T follicular helper cell (primary cell): Measurements from ENCODE around the gene CXXC5.
"Not testable (repeated sequence)": the region's sequence is repeated elsewhere in the genome, so short reads cannot be mapped to it uniquely, and the experiment has no call there.

Experiments
- DNase-seq: peaks from one replicate; pipeline ENCODE4 v3.0.0-alpha.2; 2020; ENCODE audit warnings: low read depth
- total RNA-seq, 2 experiments: gene quantifications; one replicate each; lab custom pipeline; 2026; lab: John Stamatoyannopoulos, UW

The CXXC5 gene
- total RNA-seq, result 0.39 to 1.5 reads per million in 2 experiments

DNA sequence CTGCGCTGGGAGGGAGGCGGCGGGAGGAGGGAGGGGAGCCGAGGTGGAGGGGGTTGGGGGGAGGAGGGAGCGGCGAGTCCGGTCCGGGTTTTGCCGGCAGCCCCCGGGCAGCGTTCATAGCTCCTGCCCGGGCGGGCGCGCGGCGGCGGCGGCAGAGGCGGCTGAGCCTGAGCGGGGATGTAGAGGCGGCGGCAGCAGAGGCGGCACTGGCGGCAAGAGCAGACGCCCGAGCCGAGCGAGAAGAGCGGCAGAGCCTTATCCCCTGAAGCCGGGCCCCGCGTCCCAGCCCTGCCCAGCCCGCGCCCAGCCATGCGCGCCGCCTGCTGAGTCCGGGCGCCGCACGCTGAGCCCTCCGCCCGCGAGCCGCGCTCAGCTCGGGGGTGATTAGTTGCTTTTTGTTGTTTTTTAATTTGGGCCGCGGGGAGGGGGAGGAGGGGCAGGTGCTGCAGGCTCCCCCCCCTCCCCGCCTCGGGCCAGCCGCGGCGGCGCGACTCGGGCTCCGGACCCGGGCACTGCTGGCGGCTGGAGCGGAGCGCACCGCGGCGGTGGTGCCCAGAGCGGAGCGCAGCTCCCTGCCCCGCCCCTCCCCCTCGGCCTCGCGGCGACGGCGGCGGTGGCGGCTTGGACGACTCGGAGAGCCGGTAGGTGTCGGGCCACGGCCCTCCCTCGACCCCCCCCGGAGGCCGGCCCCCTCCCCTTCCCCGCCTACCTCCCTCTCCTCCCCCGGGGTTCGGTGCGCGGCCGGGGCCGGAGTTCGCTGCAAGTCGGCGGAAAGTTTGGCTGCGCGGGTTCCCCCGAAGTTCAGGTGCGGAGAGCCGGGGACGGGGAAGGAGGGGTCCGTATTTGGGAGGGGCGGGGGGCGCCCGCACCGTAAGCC is at the start of gene CXXC5:
CXXC5 (plus strand) TSS at position 145 of the 877 bp plus-strand sequence. CDS start 32,175 bp downstream, outside the sequence.
- DNase-seq, result peak; percentile 18

DNA sequence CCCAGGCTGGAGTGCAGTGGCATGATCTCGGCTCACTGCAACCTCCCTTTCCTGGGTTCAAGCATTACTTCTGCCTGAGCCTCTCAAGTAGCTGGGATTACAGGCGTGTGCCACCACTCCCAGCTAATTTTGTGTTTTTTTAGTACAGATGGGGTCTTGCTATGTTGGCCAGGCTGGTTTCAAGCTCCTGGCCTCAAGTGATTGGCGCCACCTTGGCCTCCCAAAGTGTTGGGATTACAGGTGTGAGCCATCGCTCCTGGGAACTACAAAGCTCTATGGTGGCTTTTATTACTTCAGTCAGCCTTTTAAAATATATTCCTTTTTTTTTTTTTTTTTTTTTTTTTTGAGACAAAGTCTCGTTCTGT is 49.6 kb upstream of the CXXC5 start:
- not testable (repeated sequence) for DNase-seq

DNA sequence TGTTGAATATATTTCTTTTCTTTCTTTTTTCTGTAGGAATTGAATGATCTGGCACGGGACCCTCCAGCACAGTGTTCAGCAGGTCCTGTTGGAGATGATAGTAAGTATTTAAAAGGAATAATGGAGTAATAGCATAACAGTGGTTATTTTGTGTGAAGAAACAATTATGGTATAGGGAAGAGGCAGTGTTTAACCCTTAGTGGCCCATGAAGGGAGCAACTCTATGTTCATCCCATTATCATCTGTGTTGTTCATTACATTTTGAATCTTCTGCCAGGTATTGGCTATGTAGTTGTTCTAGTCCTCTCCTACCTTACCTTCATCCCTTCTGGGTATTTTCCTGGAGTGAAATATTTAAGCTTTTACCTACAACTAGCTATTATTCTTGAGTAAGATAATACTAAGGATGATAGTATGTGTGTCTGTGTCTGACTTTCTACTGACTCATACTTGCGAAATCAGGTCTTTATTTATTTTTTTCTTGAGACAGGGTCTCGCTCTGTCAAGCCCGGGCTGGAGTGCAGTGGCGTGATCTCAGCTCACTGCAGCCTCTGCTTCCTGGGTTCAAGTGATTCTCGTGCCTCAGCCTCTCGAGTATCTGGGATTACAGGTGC is 47.7 kb upstream of the CXXC5 start:
- DNase-seq, result no peak

- DNase-seq, result no peak
Measured at GRCh38 chr5:139601429-139601828, 46.7 kb upstream of the CXXC5 start.

GRCh38 chr5:139601948-139602347 is 46.2 kb upstream of the CXXC5 start:
- not testable (repeated sequence) for DNase-seq

GRCh38 chr5:139605887-139606286 is 42.3 kb upstream of the CXXC5 start:
- no peak for DNase-seq

DNA sequence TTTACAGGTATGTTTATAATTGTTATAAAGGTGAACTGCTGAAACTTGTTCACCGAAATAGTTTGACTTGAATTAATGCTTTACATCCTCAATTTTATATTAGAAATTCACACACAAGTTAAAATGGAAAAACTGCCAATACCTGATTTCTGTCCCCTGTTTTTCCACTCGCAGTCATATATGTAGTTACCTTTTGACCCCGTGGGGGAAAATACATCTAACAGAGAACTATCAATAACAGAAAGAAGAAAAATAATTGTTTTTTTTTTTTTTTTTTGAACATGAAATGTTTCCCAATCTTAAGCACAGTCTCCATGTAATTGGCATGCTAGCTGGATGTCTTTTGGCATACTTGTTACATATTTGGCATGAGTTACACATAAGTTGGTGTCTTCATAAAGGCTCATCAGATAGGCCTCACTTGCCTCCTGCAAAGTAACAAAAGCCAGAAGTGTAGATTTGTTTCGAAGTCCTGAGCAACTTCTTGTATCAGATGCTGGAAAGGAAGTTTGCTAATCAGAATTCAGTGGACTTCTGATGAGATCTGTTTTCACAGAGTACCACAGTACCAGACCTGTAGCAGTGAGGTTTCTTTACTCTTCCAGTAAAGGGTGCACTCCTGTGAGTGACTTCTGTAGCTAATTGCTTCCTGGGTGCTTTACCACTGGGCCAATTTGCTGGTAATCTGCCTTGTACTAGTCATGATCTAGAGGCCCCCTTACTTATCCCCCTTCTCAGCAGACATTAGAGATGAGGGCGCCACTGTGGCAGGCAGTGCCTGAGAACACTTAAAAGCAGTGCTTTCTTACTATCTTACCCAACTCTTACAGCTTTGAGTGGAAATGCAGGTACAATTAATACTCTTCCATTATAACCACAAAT is 36.2 kb upstream of the CXXC5 start:
- DNase-seq, result no peak

DNA sequence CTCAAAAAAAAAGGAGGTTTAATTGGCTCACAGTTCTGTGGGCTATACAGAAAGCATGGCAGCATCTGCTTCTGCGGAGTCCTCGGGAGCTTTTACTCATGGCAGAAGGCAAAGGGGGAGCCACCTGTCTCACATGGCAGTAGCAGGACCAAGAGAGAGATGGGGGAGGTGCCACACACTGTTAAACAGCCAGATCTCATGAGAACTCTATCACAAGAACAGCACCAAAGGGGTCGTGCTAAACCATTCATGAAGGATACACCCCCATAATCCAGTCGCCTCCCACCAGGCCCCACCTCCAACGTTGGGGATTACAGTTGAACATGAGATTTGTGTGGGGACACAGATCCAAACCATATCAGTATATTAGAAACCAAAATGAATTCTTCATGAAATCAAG is 28.3 kb upstream of the CXXC5 start:
- DNase-seq, result no peak

DNA sequence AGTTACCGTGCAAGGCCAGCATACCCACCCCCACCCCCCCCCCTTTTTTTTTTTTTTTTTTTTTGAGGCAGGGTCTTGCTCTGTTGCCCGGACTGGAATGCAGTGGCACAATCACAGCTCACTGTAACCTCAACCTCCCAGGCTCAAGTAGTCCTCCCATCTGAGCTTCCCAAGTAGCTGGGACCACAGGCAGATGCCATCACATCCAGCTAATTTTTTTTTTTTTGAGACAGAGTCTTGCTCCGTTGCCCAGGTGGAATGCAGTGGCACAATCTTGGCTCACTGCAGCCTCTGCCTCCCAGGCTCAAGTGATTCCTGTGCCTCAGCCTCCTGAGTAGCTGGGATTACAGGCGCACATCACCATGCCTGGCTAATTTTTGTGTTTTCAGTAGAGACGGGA is 22.8 kb upstream of the CXXC5 start:
- DNase-seq, result not testable (repeated sequence)

DNA sequence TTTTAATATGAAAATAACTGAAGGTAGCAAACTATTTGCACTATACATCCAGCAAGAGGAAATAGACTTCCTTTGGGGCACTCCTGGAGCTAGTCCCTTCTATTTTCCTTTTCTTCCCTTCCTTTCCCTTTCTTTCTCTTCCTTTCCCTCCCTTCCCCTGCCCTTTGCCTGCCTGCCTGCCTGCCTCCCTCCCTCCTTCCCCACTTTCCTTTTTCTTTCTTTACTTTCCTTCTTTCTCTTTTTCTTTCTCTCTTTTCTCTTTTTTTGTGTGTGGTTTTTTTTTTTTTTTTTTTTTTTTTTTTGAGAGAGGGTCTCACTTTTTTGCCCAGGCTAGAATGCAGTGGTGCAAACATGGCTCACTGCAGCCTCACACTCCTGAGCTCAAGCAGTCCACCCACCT is 17.3 kb upstream of the CXXC5 start:
- DNase-seq, result no peak

GRCh38 chr5:139631520-139632165 is 16.5 kb upstream of the CXXC5 start:
- no peak for DNase-seq

DNA sequence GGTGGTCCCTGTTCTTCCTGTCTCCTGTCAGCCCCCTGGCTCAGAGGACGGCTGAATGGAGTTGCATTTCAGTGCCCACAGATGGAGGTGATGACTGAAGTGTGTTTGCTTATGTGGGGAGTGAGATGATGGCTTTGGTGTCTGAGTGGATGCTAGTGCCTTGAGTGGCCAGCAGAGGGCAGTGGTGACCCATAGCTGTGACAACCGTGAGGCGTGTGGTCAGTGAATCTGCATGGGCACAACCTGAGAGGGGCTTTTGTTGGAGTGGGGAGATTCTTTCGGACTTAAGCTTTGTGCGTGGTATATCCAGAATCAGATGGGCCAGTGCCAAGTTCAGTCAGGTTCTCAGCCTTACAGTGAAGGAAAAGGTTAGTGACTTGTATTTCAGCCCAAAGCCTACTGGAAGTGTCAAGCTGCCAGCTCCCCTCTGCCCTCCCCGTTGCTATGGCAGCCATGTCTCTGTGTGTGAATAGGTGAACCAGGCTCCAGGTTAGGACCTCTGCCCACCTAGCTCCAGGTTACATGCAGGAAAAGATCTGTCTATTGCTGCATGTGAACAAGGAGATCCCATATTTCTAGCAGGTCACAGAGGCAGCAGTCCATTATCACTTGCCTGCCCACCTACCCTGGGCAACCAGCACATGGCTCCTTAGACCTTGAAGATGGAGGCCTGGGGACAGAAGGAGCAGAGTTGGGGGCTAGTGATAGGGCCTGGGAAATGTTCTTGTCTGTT is 14.7 kb upstream of the CXXC5 start:
- peak; percentile 42 for DNase-seq

- no peak for DNase-seq
Measured at GRCh38 chr5:139634028-139634325, 14.2 kb upstream of the CXXC5 start.

DNA sequence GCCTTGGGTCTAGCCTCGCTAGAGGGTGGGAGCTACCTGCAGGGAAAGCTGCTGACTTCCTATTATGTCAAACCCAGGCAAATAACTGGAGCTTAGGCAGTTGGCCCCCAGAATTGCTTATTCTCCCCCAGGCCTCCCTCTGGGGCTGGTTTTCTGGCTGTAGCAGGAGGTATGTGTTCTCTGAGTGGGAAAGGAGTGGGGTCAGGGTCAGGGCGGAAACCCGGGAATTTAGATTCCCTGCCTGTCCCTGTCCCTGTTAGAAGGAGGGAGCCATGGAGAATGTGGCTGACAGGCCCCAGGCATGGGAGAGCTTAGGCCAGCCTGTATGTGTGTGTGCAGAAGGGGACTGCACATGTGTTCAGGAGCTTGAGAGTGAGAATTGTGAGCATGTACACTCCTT is 13.6 kb upstream of the CXXC5 start:
- DNase-seq, result no peak

DNA sequence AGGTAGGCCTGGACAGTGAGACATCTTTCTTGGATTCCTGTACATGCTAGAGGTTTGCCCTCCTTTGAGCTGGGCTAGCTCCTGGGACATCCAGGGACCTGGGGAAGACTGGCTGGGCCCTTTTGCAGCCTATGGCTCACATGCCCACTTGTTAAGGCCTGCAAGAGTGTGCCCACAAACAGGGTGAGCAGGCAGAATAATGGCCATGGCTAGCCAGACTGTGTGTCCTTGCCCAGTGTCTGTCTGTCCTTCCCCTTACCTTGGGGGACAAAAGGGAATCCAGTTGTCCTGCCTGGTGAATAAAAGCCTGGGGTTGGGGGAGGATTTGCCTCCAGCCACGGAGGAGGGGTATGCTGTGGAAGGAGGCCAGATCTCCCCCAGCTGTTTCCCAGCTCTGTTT is 13.0 kb upstream of the CXXC5 start:
- DNase-seq, result no peak

DNA sequence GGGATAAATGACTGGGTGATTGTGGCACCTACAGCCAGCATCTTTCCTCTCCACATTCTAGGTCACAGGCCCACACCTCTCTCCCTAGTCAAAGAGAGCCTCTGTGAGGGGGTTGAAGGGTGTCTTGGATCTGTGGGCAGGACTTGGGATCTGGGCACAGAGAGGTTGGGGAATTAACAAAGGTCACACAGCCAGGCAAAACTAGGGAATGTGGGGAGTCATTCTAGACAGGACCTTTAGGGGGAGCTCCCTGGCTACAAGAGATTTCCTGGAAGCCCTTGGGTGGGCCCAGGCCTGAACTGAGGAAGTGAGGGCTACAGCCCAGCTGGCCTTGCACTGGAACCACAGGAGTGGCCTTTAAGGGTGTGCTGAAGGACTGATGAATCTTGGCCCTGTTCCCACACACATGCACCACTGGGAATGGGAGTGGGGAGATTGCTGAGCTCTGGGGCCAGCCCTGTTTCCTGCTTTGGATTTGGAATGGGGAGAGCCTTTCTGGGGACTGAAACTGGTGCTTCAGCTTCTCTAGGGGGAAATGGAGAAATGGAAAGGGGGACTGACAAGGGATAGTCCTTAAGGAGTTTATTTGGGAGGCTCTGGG is 12.4 kb upstream of the CXXC5 start:
- DNase-seq, result no peak

DNA sequence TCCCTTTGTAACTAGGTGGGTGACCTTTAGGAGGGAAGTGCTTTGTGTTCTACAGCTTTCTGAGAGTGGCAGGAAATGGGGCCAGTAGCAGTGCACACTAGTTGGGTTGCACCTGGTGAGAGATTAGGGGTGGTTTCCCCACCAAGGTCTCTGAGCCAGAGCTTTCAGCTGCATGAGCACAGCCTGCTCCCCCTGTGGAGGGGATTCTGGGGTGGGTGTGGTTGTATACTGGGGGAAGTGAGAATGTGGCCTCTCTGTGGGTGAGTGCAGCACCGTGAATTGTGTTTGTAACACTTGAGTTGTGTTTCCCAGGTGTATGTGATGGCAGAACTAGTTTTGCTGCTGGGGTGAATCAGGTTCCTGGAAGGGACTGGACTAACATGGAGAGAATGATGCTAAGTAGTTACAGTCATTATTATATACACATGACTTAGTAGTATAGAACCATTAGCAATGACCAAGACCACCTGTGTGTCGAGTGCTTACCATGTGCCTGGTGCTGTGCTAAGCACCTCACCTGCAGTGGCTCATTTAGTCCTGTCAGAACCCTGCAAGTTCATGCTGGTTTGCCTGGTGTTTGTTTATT is 11.8 kb upstream of the CXXC5 start:
- peak; percentile 32 for DNase-seq

GRCh38 chr5:139636975-139637408 is 11.2 kb upstream of the CXXC5 start:
- DNase-seq, result no peak

DNA sequence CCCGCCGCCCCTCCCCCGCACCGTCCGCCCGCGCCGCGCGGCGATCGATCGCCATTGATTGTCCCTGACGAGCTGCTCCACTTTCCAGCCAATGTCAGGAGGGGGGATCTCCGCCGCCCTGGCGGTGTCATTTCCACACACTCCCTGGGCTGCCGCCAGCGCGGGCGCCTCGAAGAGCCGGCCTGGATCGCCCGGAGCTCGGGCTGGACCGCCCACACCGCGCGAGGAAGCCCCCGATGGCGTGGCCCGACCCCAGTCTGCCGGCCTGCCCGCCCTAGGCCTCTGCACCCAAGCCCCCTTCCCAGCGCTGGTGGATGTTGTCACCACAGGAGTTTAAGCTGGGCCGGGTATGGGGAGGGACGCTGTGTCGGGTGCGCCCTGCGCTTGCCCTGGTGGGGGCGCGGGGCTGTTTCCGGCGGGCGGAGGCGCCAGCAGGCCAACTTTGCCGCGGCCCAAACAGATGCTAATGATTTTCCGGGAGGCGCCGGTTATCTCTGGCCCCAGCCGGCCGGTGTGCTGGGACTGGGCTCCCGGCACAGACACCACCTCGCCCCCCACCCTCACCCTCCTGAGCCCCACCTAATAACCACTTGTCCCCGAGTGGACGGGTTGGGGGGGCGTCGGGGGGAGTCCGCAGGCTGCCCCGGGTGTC is 10.6 kb upstream of the CXXC5 start:
- peak; percentile 20 for DNase-seq
